ENCODE results near the gene TBRG1. TPM values are rescaled to one million over a fixed set of nuclear protein-coding genes. Genes with fewer than 3 reads are reported as not detected.

TBRG1 gene
- total RNA-seq, 1 experiment from 2014 or later = 11.1 TPM

- DNase-seq (ENCODE audit: low read depth) = no peak
Measured at GRCh38 chr11:124612567-124613246, 10.0 kb upstream of the TBRG1 start.

GRCh38 chr11:124618863-124619262, 3.8 kb upstream of the TBRG1 start:
- DNase-seq (ENCODE audit: low read depth) = no peak

- DNase-seq (ENCODE audit: low read depth) = no peak
Measured at GRCh38 chr11:124623861-124624525, 1.3 kb downstream of the TBRG1 start.

GRCh38 chr11:124625504-124626168, 3.0 kb downstream of the TBRG1 start:
- no peak for DNase-seq (ENCODE audit: low read depth)

DNA sequence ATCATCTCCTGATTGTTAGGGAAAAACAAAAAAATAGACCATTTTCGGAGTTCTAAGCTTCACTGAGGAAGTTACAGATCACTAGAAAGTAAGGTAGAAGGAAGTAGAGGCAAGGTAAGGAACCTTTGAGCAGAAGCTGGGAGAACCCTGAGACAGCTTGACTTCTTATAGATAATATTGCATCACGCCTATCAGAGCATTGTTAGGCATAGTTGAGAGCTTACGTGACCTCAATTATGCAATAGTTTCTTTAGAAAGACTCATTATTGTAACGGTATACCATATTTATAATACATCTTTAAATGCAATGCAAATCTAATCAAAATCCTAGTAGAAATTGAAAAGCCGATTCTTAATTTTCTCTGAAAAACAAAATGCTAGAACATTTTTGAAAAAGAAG, 4.9 kb downstream of the TBRG1 start:
- no peak for DNase-seq (ENCODE audit: low read depth)

DNA sequence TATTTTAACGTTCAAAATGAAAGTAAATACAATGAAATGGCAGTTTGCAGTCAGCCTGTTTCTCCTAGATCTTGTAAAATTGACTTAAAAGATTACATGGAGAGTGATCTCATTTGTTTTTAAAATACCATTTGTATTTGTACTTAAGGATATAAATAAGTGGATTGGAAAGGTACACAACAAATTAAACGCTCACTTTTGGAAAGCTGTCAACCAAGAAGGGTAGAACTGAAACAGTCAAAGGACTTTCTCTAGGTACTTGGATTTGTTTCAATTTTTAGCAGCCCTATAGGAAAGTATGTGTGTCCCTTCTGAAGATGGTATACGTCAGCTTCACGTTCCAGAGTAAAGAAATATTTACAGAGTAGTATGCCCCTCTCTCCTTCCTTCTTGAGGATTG, 7.3 kb downstream of the TBRG1 start:
- no peak for DNase-seq (ENCODE audit: low read depth)

GRCh38 chr11:124633355-124633754, 10.7 kb downstream of the TBRG1 start:
- no peak for DNase-seq (ENCODE audit: low read depth)

GRCh38 chr11:124635932-124636331, 13.3 kb downstream of the TBRG1 start:
- DNase-seq (ENCODE audit: low read depth) = no peak

DNA sequence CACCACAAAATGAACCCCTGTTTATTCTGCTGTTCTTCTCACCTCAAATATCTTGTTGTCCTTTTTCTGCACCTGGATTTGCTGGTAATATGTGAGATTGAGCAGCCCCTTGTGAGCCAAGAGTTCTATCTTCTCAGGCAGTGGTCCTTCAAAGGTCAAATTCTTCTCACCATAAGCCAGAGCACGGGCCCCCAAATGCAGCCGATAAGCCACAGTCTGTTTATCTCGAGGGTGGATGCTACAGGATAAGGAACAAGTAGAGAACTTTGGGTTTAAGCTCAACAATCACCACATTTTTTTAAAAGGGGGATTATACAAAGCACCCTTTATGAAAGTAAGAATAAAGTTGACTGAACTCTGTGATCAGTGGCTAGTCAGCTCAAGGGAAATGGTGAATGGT, 15.8 kb downstream of the TBRG1 start:
- no peak for DNase-seq (ENCODE audit: low read depth)

DNA sequence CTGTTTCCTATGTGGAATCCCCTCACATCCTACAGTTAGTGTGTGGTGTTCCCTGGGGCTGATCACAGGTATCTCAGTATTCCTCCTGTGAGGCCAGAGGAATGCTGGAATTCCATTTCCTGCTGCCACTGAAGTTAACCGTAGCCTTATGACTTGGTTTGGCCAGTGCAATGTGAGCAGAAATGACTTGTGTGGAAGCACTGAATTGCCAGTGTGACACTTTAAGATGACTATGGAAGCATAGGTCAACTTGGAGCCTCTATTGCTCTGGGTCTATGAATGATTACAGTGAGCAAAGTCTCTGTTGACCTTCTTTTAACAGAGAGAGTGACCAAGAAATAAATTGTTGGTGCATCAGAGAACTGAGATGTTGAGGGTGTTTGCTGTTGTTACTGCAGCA, 16.5 kb downstream of the TBRG1 start:
- no peak for DNase-seq (ENCODE audit: low read depth)

GRCh38 chr11:124640666-124641065, 18.0 kb downstream of the TBRG1 start:
- DNase-seq (ENCODE audit: low read depth) = no peak

GRCh38 chr11:124642628-124643027, 20.0 kb downstream of the TBRG1 start:
- no peak for DNase-seq (ENCODE audit: low read depth)

GRCh38 chr11:124643042-124643604, 20.5 kb downstream of the TBRG1 start:
- no peak for DNase-seq (ENCODE audit: low read depth)

- peak; percentile 64 for DNase-seq (ENCODE audit: low read depth)
Measured at GRCh38 chr11:124643605-124644425, 21.2 kb downstream of the TBRG1 start.

GRCh38 chr11:124644426-124645280, 22.0 kb downstream of the TBRG1 start:
- peak; percentile 74 for DNase-seq (ENCODE audit: low read depth)

GRCh38 chr11:124646148-124646547, 23.5 kb downstream of the TBRG1 start:
- DNase-seq (ENCODE audit: low read depth) = no peak

DNA sequence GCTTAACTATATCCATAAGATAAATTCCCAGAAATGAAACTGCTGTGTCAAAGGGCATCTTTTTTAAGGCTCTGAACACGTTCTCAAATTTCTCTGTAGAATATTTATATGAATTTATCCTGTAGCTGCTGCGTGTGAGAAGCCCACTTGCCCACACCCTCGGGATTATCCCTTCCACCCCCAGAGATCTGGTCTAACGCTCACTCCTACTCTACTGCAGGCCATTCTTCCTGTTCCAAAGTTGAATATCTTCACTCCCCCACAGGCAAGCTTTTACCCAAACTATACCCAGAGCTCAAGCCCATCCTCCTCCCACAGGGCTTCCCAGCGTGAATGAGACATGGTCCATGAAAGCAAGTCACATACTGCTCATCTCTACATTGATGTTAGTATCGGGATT, 25.9 kb downstream of the TBRG1 start:
- no peak for DNase-seq (ENCODE audit: low read depth)

DNA sequence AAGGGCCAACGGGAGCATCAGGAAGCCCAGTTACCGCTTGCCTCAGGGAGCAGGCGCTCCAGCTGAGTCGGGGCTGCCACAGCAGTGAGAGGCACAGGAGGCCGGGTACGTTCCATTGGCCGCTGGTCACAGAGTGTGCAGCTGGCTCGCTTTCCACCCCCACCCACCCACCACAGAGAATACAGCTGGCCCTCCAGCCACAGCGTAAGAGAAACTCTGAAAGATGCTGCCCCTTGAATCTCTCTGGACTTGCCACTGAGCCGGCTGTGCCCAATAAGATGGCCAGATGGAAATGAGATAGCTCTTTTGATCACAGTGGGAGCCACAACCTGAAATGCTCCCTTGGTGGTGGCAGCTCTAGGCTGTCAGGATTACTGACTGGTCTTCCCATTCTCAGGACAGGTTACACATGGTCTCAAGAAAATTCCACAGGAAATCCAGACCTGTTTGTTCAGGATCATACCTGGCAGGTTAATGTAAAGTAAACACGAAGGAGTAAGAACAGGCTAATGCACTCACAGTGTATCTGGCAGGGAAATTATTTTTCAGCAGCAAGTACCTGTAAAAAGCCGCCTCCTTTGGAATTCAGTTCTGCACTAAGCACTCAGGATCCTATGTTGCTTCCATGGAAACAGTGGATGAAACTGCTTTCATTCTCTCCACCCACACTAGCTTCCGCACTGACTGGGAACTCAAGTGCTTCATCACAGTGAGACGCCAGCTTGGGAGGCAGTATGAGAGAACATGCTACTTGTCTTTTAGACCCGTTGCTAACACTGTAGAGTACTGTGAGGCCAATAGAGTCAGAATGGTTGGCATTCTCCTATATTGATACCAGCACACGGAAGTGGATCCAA, 34.3 kb downstream of the TBRG1 start:
- DNase-seq (ENCODE audit: low read depth) = peak; percentile 68

DNA sequence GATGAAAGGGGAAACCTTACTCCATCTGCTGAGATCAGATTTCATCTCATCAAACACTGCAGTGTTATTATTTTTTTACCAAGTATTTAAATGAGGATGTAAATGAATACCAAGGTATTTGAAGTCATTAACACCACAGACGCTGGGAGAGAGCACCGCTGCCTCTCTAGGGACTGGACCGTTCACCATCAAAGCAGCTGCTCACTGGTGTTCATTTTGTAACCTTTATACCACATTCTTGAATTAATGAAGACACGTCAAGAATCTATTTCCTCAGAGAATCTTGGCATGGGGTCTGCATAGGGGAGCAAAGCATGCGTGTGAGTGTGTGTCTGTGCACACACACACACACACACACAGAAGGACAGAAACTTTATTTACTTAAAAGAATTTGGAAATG, 35.2 kb downstream of the TBRG1 start:
- DNase-seq (ENCODE audit: low read depth) = no peak

GRCh38 chr11:124658501-124658900, 35.8 kb downstream of the TBRG1 start:
- DNase-seq (ENCODE audit: low read depth) = no peak
